ENCODE results near the gene ZC3H10. TPM values are rescaled to one million over a fixed set of nuclear protein-coding genes. Genes with fewer than 3 reads are reported as not detected.

Gene ZC3H10
- total and polyA plus RNA-seq, 2 of the 13 experiments (the other 11 are each of a cell fraction or from before 2014, with no cell fraction given), result 0.70 to 2.3 TPM

DNA sequence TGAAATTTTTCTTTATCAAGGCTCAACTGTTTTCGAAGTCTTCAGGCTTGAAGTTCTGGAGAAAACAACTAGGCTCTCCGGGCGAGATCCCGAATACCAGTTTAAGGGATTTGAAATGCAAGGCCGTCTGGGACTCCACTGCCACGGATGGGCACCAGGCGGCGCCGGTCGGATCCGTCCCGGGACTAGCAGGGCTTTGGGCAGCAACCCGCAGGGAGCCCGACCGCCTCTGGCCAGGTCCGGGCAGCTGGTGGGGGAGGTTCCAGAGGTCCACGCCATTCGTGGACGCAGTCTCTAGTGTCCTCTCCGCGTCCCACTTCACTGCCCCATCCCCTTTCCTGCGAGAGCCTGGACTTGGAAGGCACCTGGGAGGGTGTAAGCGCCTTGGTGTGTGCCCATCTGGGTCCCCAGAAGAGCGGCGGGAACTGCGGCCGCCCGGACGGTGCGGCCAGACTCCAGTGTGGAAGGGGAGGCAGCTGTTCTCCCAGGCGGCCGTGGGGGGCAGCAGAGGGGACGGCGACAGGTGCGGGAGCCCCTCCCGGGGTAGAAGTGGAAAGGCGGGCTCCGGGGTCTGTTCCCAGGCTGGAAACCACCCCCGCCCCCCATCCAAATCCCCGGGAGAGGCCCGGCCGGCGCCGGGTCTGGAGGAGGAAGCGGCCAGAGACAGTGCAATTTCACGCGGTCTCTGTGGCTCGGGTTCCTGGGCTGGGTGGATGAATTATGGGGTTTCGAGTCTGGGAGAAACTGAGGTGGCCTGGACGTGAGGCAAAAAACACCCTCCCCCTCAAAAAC, 38.9 kb upstream of the ZC3H10 start (continued):
- peak in 1 of 2 experiments; percentile 53; a peak in 2 of 4 replicates for TF ChIP-seq KLF16 (CRISPR knock-in tag; IDR thresholded peaks at IDR 0.05)
- TF ChIP-seq ZBTB26 (CRISPR knock-in tag; IDR thresholded peaks at IDR 0.05; ENCODE audit: borderline replicate concordance), result peak; percentile 23; the same call in 1 of the 2 replicates
- 0 out of 2 replicates have a peak, but pooled peaks have one; percentile 39 for TF ChIP-seq SIN3B (IDR thresholded peaks at IDR 0.05; ENCODE audit: low read length)
- peak; percentile 45; the same call in 1 of the 2 replicates for TF ChIP-seq ZSCAN31 (CRISPR knock-in tag; IDR thresholded peaks at IDR 0.05; ENCODE audit: low read depth)
- 0 out of 2 replicates have a peak, but pooled peaks have one; percentile 6 for TF ChIP-seq GTF3A (CRISPR knock-in tag; conservative IDR thresholded peaks at IDR 0.05)
- TF ChIP-seq NAIF1 (CRISPR knock-in tag; IDR thresholded peaks at IDR 0.05; ENCODE audit: borderline replicate concordance), result 0 out of 2 replicates have a peak, but pooled peaks have one; percentile 37
- 0 out of 2 replicates have a peak, but pooled peaks have one; percentile 48 for TF ChIP-seq KMT2B (CRISPR knock-in tag; IDR thresholded peaks at IDR 0.05)
- TF ChIP-seq ELF3 (CRISPR knock-in tag; IDR thresholded peaks at IDR 0.05), result peak; percentile 39; the same call in 1 of the 2 replicates
- TF ChIP-seq, protein P1, sequence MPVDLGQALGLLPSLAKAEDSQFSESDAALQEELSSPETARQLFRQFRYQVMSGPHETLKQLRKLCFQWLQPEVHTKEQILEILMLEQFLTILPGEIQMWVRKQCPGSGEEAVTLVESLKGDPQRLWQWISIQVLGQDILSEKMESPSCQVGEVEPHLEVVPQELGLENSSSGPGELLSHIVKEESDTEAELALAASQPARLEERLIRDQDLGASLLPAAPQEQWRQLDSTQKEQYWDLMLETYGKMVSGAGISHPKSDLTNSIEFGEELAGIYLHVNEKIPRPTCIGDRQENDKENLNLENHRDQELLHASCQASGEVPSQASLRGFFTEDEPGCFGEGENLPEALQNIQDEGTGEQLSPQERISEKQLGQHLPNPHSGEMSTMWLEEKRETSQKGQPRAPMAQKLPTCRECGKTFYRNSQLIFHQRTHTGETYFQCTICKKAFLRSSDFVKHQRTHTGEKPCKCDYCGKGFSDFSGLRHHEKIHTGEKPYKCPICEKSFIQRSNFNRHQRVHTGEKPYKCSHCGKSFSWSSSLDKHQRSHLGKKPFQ (CRISPR knock-in tag; IDR thresholded peaks at IDR 0.05; ENCODE audit: insufficient replicate concordance), result peak; percentile 5
- peak; percentile 70 for TF ChIP-seq THAP11 (CRISPR knock-in tag; IDR thresholded peaks at IDR 0.05)
- 0 out of 2 replicates have a peak, but pooled peaks have one; percentile 22 for TF ChIP-seq ZNF264 (CRISPR knock-in tag; IDR thresholded peaks at IDR 0.05)
- TF ChIP-seq, protein P2, sequence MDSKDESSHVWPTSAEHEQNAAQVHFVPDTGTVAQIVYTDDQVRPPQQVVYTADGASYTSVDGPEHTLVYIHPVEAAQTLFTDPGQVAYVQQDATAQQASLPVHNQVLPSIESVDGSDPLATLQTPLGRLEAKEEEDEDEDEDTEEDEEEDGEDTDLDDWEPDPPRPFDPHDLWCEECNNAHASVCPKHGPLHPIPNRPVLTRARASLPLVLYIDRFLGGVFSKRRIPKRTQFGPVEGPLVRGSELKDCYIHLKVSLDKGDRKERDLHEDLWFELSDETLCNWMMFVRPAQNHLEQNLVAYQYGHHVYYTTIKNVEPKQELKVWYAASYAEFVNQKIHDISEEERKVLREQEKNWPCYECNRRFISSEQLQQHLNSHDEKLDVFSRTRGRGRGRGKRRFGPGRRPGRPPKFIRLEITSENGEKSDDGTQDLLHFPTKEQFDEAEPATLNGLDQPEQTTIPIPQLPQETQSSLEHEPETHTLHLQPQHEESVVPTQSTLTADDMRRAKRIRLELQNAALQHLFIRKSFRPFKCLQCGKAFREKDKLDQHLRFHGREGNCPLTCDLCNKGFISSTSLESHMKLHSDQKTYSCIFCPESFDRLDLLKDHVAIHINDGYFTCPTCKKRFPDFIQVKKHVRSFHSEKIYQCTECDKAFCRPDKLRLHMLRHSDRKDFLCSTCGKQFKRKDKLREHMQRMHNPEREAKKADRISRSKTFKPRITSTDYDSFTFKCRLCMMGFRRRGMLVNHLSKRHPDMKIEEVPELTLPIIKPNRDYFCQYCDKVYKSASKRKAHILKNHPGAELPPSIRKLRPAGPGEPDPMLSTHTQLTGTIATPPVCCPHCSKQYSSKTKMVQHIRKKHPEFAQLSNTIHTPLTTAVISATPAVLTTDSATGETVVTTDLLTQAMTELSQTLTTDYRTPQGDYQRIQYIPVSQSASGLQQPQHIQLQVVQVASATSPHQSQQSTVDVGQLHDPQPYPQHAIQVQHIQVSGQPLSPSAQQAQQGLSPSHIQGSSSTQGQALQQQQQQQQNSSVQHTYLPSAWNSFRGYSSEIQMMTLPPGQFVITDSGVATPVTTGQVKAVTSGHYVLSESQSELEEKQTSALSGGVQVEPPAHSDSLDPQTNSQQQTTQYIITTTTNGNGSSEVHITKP (CRISPR knock-in tag; IDR thresholded peaks at IDR 0.05; ENCODE audit: low read depth), result peak; percentile 49; the same call in 1 of the 2 replicates
- 0 out of 2 replicates have a peak, but pooled peaks have one; percentile 55 for TF ChIP-seq SP140L (CRISPR knock-in tag; IDR thresholded peaks at IDR 0.05; ENCODE audit: borderline replicate concordance)
- no peak for TF ChIP-seq ZNF224 (CRISPR knock-in tag; IDR thresholded peaks at IDR 0.05)
- peak; percentile 63 for TF ChIP-seq ZNF296 (CRISPR knock-in tag; conservative IDR thresholded peaks at IDR 0.05)
- TF ChIP-seq ZNF614 (CRISPR knock-in tag; IDR thresholded peaks at IDR 0.05; ENCODE audit: borderline replicate concordance), result peak; percentile 62; the same call in 1 of the 2 replicates
- TF ChIP-seq ZMYM3 (CRISPR knock-in tag; IDR thresholded peaks at IDR 0.05), result peak; percentile 53; the same call in 1 of the 2 replicates
- no peak for TF ChIP-seq ZNF329 (CRISPR knock-in tag; IDR thresholded peaks at IDR 0.05; ENCODE audit: low read depth)
- TF ChIP-seq ZNF768 (CRISPR knock-in tag; IDR thresholded peaks at IDR 0.05), result peak; percentile 77
- TF ChIP-seq, protein P3, sequence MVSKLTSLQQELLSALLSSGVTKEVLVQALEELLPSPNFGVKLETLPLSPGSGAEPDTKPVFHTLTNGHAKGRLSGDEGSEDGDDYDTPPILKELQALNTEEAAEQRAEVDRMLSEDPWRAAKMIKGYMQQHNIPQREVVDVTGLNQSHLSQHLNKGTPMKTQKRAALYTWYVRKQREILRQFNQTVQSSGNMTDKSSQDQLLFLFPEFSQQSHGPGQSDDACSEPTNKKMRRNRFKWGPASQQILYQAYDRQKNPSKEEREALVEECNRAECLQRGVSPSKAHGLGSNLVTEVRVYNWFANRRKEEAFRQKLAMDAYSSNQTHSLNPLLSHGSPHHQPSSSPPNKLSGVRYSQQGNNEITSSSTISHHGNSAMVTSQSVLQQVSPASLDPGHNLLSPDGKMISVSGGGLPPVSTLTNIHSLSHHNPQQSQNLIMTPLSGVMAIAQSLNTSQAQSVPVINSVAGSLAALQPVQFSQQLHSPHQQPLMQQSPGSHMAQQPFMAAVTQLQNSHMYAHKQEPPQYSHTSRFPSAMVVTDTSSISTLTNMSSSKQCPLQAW (CRISPR knock-in tag; IDR thresholded peaks at IDR 0.05), result peak; percentile 25; the same call in 1 of the 2 replicates

Measured in HepG2 (cell line).